Hindlimb muscle (tissue), 1 donor: ENCODE measurements around the gene U2AF1L4. TPM values are rescaled to one million over a fixed set of nuclear protein-coding genes. Genes with fewer than 3 reads are reported as not detected.

Experiments
- DNase-seq: peaks from one replicate; pipeline ENCODE4 v3.0.0-alpha.2; 2013
- polyA plus RNA-seq: library from polyadenylated mRNA; unstranded; fragments of 120-200 nt; gene quantifications from one replicate; pipeline ENCODE4 v1.2.1, GENCODE V29; 2013; ENCODE audit not compliant: insufficient read length

Gene U2AF1L4
- polyA plus RNA-seq: 18.2 TPM

GRCh38 chr19:35745328-35746086 is at the start of gene U2AF1L4, which contains the start of gene PSENEN:
U2AF1L4 (minus strand) TSS chr19:35745418; CDS start chr19:35745391, 27 bp downstream.
PSENEN (plus strand) TSS chr19:35745651; CDS start chr19:35745931, 280 bp downstream.
- peak; percentile 100 for DNase-seq

DNA sequence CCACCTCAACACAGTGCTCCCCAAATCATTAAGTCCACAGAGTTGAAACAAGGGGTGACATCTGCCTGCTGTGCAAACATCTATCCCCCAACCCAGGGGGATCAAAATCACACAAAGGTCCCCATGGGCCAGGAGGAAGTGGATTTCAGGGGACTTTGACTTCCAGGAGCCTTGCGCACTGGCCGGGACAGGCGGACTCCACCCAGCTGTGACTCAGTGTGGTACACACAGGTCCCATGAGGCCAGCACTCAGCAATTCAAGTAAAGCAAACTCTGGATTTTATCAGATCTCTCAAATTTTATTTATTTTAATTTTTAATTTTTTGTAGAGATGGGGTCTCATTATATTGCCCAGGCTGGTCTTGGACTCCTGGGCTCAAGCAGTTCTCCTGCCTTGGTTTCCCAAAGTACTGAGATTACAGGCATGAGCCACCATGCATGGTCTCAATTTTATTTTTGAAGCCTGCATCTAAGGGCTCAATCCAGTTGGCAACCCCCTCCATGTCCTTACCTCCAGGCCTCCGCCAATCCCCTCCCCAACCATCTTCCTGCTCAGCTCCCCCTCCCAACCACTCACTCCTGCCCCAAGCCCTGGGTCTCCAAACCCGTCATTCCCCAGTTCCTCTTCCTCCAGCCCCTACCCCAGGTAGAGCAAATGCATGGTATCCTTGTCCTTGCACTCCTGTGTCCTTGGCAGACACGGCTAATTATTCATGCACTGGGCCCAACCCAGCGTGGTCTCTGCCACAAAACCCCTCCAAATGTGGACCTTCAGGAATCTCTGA is 48.4 kb upstream of the U2AF1L4 start:
- no peak for DNase-seq

- DNase-seq: no peak
Observed at GRCh38 chr19:35792888-35793287, 47.7 kb upstream of the U2AF1L4 start.

GRCh38 chr19:35792312-35792711 is 47.1 kb upstream of the U2AF1L4 start:
- DNase-seq: no peak

DNA sequence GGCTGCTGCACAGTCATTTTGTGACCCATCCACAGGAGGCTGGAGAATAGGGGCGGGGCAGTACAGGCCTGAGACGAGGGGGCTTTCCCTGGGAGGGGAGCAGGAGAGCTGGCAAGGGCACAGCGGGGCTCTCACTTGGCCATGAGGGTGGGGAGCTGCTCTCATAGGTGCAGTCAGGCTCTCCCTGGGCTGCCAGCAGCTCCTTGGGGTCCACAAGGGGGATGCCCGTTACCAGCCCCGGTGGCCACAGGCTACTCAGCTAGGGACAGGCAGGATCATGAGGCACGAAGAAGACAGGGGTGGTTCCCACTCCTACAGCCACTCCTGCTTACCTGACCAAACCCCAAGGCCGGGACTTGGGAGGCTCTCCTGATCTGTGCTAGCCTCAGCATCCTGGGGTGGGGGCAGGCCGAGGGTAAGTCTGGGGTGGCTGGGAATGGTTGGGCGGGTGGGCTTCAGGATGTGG is 46.6 kb upstream of the U2AF1L4 start:
- no peak for DNase-seq

DNA sequence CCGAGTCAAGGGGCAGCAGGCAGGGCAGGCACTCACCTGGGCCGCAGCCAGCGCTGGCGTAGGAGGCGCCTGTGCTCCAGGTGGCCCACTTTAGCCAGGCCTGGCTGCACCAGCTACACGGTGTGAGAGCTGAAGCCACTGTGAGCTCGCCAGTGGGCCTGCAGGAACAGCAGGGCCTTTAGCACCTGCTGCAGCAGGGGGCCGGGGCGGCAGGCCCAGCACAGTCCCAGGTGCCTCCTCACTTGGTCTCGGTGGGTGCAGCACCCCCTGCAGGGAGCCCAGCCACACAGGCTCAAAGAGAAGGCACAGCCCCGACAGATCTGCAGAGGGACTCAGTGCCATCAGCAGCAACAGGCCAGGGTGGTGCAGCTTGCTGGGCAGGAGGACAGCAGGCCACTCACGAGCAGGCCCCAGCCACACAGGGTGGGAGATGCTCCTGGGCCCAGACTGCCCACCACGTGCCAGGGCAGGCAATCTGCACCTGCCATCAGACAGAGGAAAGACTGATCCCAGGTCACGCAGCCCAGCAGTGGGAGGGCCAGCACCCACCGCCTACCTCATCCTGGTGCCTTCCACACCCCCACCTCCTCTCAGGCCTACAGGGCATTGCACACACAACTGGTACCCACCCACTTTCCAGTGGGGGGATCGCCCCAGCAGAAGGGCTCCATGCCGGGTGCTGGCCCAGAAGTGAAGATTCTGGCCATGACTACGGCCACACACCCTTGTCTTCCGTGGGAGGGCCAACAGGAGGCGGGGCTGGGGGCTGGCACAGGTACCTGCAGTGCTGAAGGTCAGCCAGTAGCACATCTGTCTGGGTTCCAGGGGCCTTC is 46.0 kb upstream of the U2AF1L4 start:
- DNase-seq: no peak

DNA sequence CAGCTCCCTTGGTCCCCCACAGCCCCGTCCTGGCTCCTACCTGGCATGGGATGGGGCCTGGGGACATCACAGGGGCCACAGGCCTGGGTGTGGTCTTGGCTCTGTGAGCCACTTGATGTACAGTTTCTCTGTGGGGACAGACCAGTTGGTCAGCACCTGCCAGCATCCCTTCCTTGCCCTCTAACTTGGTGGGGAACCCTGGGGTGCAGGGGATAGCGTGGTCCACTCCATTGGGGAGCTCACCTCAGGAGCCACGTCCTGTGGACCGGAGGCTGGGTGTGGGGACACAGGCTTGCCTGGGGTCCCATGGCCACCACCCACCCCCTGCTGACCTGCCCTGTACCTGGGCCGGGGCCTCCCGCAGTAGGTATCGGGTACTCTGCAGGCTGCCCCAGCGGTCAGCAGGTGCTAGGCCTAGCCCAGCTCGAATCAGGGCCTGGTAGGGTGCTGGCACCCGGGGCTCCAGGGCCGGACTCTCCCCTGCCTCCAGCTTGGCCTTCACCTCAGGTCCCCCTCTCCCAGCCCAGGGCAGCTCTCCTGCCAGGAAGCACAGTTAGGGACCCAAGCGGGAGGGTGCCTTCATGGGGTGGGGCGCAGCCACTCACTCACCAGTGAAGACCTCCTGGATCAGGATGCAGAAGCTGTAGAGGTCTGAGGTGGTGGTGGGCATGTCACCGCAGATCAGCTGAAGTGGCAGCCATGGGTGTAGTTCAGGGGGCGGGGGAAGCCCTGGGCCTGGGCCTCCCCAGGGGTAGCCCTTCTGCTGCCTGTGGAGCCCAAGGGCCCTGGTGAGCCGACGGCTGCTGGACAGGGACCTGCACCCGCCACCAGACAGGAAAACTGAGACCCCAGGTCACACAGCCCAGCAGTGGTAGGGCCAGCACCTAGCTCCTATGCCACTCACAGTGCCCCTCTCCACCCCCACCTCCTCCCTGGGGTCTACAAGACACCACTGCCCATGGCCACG is 45.0 kb upstream of the U2AF1L4 start:
- no peak for DNase-seq

DNA sequence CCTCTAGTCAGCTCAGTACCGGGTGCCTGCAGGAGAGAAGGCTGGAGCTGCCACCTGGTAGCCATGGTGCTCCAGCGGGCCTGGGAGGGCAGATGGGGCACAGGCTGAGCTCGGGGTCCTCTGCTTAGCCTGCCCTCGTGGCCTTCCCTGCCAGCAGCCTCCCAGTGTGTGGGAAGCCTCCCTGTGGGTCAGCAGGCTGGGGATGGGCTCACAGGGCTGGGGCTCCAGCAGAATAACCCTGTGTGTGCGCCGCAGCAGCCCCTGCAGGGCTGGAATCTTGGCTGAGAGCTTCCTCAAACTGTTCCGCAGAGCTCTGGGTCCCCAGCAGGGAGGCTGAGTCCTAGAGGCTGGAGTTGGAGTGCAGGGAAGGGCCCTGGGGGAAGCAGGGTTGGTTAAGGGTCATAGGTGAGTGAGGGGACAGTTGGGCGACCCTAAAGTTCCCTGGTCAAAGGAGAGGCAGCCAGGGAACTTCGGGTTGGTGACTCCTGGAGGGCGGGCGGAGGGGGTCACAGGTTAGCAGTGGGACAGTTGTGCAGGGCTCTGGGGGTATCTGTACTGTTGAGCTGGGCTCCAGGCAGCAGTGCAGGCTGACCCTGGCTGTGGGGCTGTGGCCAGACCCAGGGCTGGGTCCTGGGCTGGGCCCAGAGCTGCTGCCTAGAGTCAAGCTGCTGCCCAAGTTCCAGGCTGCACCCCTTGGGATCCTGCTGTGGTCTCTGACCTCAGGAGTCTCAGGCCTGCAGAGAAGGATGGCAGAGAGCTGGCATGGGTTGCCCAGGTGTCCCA is 44.2 kb upstream of the U2AF1L4 start:
- DNase-seq: no peak

DNA sequence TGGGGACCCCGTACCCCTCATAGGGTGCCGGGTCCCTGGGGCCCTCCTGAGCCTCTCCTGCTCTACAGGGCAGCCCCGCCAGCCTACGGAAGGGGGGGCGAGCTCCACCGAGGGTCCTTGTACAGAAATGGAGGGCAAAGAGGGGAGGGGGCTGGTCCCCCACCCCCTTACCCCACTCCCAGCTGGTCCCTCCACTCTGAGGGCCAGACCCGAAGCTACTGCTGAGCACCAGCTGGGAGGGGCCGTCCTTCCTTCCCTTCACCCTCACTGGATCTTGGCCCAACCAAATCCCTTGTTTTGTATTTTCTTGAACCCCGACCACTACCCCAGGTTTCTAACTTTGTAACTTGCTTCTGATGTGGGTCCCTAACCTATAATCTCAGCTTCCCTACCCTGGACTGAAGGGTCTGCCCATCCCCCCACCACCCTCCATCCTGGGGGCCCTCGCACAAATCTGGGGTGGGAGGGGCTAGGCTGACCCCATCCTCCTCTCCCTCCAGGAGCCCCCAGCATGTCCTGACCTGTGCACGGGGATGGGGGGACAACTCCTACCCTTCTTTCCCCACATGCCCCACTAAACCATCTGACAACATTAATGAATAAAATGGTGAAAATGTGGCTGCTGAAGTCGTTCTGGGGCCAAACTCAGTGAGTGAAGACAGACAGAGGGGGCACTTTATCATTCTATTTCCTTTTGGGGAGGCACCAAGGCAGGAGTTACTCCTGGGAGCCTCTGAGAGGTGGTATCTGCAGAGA is 43.2 kb upstream of the U2AF1L4 start:
- DNase-seq: no peak

- DNase-seq: no peak
Observed at GRCh38 chr19:35787227-35787799, 42.1 kb upstream of the U2AF1L4 start.

DNA sequence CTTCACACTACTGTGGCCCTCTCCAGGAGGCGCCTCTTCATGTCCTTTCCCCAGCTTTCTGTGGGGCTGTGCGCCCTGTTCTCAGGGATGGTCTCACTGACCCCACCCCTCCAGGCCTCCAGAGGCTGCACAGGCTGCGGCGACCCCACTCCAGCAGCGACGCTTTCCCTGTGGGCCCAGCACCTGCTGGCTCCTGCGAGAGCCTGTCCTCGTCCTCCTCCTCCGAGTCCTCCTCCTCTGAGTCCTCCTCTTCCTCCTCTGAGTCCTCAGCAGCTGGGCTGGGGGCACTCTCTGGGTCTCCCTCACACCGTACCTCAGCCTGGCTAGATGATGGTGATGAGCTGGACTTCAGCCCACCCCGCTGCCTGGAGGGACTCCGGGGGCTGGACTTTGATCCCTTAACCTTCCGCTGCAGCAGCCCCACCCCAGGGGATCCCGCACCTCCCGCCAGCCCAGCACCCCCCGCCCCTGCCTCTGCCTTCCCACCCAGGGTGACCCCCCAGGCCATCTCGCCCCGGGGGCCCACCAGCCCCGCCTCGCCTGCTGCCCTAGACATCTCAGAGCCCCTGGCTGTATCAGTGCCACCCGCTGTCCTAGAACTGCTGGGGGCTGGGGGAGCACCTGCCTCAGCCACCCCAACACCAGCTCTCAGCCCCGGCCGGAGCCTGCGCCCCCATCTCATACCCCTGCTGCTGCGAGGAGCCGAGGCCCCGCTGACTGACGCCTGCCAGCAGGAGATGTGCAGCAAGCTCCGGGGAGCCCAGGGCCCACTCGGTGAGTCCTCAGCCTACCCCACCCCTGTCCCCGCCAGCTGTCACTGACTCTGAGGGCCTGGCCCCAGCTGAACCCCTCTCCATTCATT is 41.3 kb upstream of the U2AF1L4 start:
- DNase-seq: no peak

- DNase-seq: no peak
Observed at GRCh38 chr19:35785339-35785627, 40.1 kb upstream of the U2AF1L4 start.

- DNase-seq: no peak
Observed at GRCh38 chr19:35784503-35785338, 39.5 kb upstream of the U2AF1L4 start.

DNA sequence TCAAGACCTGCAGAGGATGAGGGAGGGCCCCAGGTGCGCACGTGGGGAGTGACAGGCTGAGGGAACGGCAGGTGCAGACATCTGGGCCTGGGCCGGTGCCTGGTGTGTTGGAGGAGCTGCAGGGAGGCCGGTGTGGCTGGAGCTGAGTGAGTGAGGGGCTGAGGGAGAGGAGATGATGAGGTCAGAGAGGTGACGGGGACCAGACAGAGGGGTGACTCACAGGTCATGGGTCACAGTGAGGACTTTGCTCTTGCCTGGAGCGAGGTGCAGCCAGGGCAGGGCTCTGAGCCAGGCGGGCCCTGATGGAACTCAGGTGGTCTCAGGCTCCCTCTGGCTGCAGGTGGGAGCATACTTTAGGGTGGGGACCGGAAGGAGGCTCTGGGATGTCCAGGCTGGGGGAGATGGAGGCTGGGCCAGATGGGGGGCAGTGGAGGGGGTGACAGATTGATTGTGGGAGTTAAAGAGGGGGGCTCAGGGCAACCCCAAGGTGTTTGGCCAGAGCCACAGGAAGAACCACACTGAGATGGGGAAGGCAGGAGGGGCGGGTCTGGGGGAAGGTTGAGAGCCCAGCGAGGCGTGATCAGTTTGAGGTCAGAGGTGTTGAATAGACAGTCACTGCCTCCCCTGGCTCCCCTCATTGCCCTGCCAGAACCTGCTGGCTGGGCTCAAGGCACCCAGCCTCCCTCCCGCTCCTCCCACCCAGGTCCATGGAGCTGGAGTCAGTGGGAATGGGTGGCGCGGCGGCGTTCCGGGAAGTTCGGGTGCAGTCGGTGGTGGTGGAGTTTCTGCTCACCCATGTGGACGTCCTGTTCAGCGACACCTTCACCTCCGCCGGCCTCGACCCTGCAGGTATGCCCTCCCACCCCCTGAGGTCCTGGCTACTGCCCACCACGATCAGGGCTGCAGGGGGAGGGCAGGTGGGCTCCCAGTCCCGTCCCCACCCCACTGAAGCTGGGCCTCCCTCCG is 38.5 kb upstream of the U2AF1L4 start:
- DNase-seq: no peak

DNA sequence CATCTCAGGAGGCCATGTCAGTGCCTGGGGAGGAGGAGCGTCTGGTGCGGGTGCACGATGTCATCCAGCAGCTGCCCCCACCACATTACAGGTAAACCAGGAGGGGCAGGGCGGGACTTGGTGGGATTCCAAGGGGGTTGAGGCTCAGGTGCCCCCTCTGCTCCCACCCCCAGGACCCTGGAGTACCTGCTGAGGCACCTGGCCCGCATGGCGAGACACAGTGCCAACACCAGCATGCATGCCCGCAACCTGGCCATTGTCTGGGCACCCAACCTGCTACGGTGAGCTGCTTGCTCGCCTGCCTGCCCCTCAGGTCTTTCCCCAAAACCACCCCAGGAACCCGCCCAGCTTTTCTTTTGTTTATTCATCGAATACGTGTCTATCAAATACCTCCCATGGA is 37.4 kb upstream of the U2AF1L4 start:
- no peak for DNase-seq

- DNase-seq: no peak
Observed at GRCh38 chr19:35781650-35782049, 36.4 kb upstream of the U2AF1L4 start.

- DNase-seq: no peak
Observed at GRCh38 chr19:35780717-35781116, 35.5 kb upstream of the U2AF1L4 start.
